Right renal cortex interstitium (tissue), 3 donors: Measurements from ENCODE around the gene TBC1D32. TPM values are rescaled to one million over a fixed set of nuclear protein-coding genes. Genes with fewer than 3 reads are reported as not detected.

ENCODE experiments used
- DNase-seq, 3 donors: peaks; one replicate each; pipeline ENCODE4 v3.0.0-alpha.2; 2013; ENCODE audit warnings: low read depth in 3 of 3, low spot score in 2 of 3
- polyA plus RNA-seq, 3 donors: library from polyadenylated mRNA; unstranded; fragments of 120-200 nt; gene quantifications; one replicate each; pipeline ENCODE4 v1.2.1, GENCODE V29; 2013; ENCODE audit not compliant: insufficient read length in 3 of 3

The TBC1D32 gene
- polyA plus RNA-seq, 3 donors: 14.3 to 15.7 (median 14.8) TPM

DNA sequence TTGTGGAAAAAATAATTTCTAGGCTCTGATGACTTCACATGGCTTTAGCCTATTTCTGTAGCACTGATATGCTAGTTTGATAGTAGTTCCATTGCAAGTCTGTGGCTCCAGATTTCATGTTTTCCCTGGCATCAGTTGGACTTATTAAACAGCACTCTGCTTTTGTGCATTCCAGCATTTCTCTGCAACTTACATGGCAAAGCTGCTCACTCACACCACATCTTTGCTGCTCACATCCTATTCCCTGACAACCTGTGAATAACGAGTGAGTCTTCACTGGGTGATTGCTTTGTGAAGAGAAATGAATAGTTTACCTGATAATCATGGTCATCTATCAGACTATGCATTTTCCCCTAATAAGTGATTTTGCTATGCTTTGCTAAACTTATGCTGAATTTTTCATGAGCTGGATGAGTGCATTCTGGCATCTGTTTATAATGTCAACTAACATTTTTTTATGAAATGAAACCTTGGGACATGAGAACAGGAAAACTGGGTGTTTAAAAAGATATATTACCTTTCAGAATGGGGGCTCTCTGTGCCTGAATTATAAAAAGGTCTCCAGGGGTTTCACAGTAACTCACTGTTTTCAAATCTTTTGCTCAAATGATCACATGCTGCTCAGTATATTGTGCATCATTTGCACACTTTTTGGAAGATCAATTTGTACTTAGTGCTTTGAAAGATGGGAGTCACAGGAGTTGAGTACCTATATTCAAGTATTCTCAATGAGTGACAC is 301.8 kb downstream of the TBC1D32 start:
- no peak for DNase-seq

Other genes starting within 250 kb of the TBC1D32 start
- gene GJA1, start 101.2 kb upstream of the TBC1D32 start, polyA plus RNA-seq: 10 to 100 TPM; 61.8 to 76.3 (median 63.3) TPM